ENCODE measurements around the gene KDM3A. TPM values are rescaled to one million over a fixed set of nuclear protein-coding genes. Genes with fewer than 3 reads are reported as not detected.

KDM3A gene
- total RNA-seq, 1 experiment from 2014 or later, result 11.9 TPM

- no peak for DNase-seq (ENCODE audit: low spot score)
Observed at GRCh38 chr2:86513948-86514660, 72.9 kb downstream of the KDM3A start.

GRCh38 chr2:86518481-86518880 lies 77.3 kb downstream of the KDM3A start:
- DNase-seq (ENCODE audit: low spot score), result peak; percentile 11

- DNase-seq (ENCODE audit: low spot score), result no peak
Observed at GRCh38 chr2:86519349-86519748, 78.2 kb downstream of the KDM3A start.

- DNase-seq (ENCODE audit: low spot score), result no peak
Observed at GRCh38 chr2:86520153-86520552, 79.0 kb downstream of the KDM3A start.

- DNase-seq (ENCODE audit: low spot score), result no peak
Observed at GRCh38 chr2:86521922-86522321, 80.8 kb downstream of the KDM3A start.

- no peak for DNase-seq (ENCODE audit: low spot score)
Observed at GRCh38 chr2:86522711-86523110, 81.5 kb downstream of the KDM3A start.

- no peak for DNase-seq (ENCODE audit: low spot score)
Observed at GRCh38 chr2:86523491-86523890, 82.3 kb downstream of the KDM3A start.

- DNase-seq (ENCODE audit: low spot score), result no peak
Observed at GRCh38 chr2:86525421-86526340, 84.5 kb downstream of the KDM3A start.

- DNase-seq (ENCODE audit: low spot score), result no peak
Observed at GRCh38 chr2:86533589-86533988, 92.4 kb downstream of the KDM3A start.

GRCh38 chr2:86541334-86541733 lies 100.2 kb downstream of the KDM3A start:
- no peak for DNase-seq (ENCODE audit: low spot score)

Other genes starting within 250 kb of the KDM3A start
- 83.8 and 92.7 TPM in 2 replicates for gene IMMT, start 245.9 kb upstream of the KDM3A start, total RNA-seq (2014; rRNA removed; shearing (Covaris generic))
- 69.8 and 74.0 TPM in 2 replicates for gene MRPL35, start 241.9 kb upstream of the KDM3A start, total RNA-seq (2014; rRNA removed; shearing (Covaris generic))
- gene REEP1, start 103.7 kb upstream of the KDM3A start, total RNA-seq (2014; rRNA removed; shearing (Covaris generic)), result 7.8 and 10.3 TPM in 2 replicates
- gene CHMP3, start 122.1 kb downstream of the KDM3A start, total RNA-seq (2014; rRNA removed; shearing (Covaris generic)), result 99.2 and 143 TPM in 2 replicates
- 26.6 and 29.8 TPM in 2 replicates for gene RNF103, start 182.5 kb downstream of the KDM3A start, total RNA-seq (2014; rRNA removed; shearing (Covaris generic))

Data from A172 (cell line).